K562 (cell line): ENCODE measurements around the gene SNX25. TPM values are rescaled to one million over a fixed set of nuclear protein-coding genes. Genes with fewer than 3 reads are reported as not detected.

Experiments
- ATAC-seq: fragments of 200-7000 bp; cut with Tn5 transposase; 3 replicates; pipeline ENCODE4 v1.9.1; 2020; ENCODE audit warnings: moderate library complexity
- BruUV-seq: library from RNA; stranded (reverse); fragments of 400-500 nt; replicated peaks from 2 replicates; lab custom pipeline; 2021; lab: Mats Ljungman, UMichigan
- CTCF ChIA-PET: fragments of 300-600 bp; formaldehyde crosslinking; extraction: SDS; loops from one replicate; lab custom pipeline; 2021; ENCODE audit warnings: low intra/inter-chr PET ratio; lab: Yijun Ruan, JAX
- POLR2A ChIA-PET: fragments of 300-600, 350-650 bp; sonication (Branson Sonifier 250); formaldehyde crosslinking; extraction: SDS; loops from one replicate; lab custom pipeline; 2021; ENCODE audit warnings: antibody characterized with exemption, inconsistent platforms; lab: Yijun Ruan, JAX
- DNase-seq, 4 experiments: peaks; one replicate each; pipeline versions ENCODE4 v3.0.0 to v3.0.0-alpha.2; 2011 to 2018; ENCODE audit warnings: low spot score in 3 of 4, mixed read lengths in 3 of 4; ENCODE audit errors: extremely low read depth in 1 of 4
- FAIRE-seq: peaks from 2 replicates; lab custom pipeline; 2011; peaks lifted over from hg19 to GRCh38; lab: Jason Lieb, UNC
- H2AFZ ChIP-seq: 2 replicates; pipeline ENCODE4 v1.6.0; 2011; ENCODE audit warnings: low read depth, low read length, control low read depth, inconsistent platforms
- H3K27ac ChIP-seq: fragments of 200-600 bp; 3 replicates; pipeline ENCODE4 v1.8.0; 2011; ENCODE audit warnings: low read depth, mild to moderate bottlenecking, control low read depth, inconsistent platforms, low read length, moderate library complexity, mixed read lengths; ENCODE audit errors: extremely low read depth
- H3K27me3 ChIP-seq, 2 experiments: fragments of 300-600 bp in 1 of 2; 2 replicates in 1 of 2; 3 replicates in 1 of 2; pipeline versions ENCODE4 v1.6.0 to v1.8.0; 2011; ENCODE audit warnings: inconsistent platforms in 2 of 2, low read length in 2 of 2, mild to moderate bottlenecking in 1 of 2, mixed read lengths in 1 of 2, moderate library complexity in 1 of 2; ENCODE audit not compliant: control insufficient read depth in 2 of 2, insufficient read depth in 2 of 2
- H3K36me3 ChIP-seq: fragments of 300-600 bp; 3 replicates; pipeline ENCODE4 v1.8.0; 2011; ENCODE audit warnings: mild to moderate bottlenecking, low read length, inconsistent platforms; ENCODE audit not compliant: control insufficient read depth, insufficient read depth
- H3K4me1 ChIP-seq, 2 experiments: fragments of 200-600 bp in 1 of 2; replicated peaks in 1 of 2; 2 replicates in 1 of 2; 3 replicates in 1 of 2; pipeline versions ENCODE4 v1.5.1 to v1.8.0; 2011; ENCODE audit warnings: inconsistent platforms in 2 of 2, low read length in 2 of 2, mild to moderate bottlenecking in 1 of 2, mixed read lengths in 1 of 2, moderate library complexity in 1 of 2; ENCODE audit not compliant: control insufficient read depth in 2 of 2, insufficient read depth in 2 of 2
- H3K4me2 ChIP-seq: 2 replicates; pipeline ENCODE4 v1.6.1; 2011; ENCODE audit warnings: low read length, control low read depth, inconsistent platforms, mixed read lengths; ENCODE audit not compliant: insufficient read depth
- H3K4me3 ChIP-seq: fragments of 200-600 bp; sonication (generic), shearing (Covaris generic); 2 replicates; pipeline ENCODE4 v1.5.1; 2016; ENCODE audit warnings: control low read depth, inconsistent platforms
- H3K79me2 ChIP-seq: fragments of 200-600 bp; 3 replicates; pipeline ENCODE4 v1.8.0; 2011; ENCODE audit warnings: low read length, inconsistent platforms; ENCODE audit not compliant: control insufficient read depth, insufficient read depth
- H3K9ac ChIP-seq, 2 experiments: 2 replicates each; pipeline versions ENCODE4 v1.6.0 to v1.6.1; 2011; ENCODE audit warnings: low read depth in 2 of 2, low read length in 2 of 2, control low read depth in 1 of 2, inconsistent platforms in 1 of 2, mild to moderate bottlenecking in 1 of 2, mixed read lengths in 1 of 2; ENCODE audit not compliant: insufficient read depth in 1 of 2
- H3K9me1 ChIP-seq: one replicate; pipeline ENCODE4 v1.6.0; 2011; ENCODE audit warnings: inconsistent platforms, mild to moderate bottlenecking, low read length, moderate library complexity; ENCODE audit not compliant: control insufficient read depth, insufficient read depth
- H3K9me3 ChIP-seq: replicated peaks from 2 replicates; pipeline ENCODE4 v1.5.1; 2011; ENCODE audit warnings: low read depth, low read length, inconsistent platforms; ENCODE audit not compliant: control insufficient read depth, insufficient read depth
- H4K20me1 ChIP-seq: replicated peaks from 2 replicates; pipeline ENCODE4 v1.6.1; 2011; ENCODE audit warnings: low read length, inconsistent platforms, mixed read lengths; ENCODE audit not compliant: control insufficient read depth, insufficient read depth
- GABPB1 ChIP-seq: sonication (generic); formaldehyde crosslinking; IDR thresholded peaks from 2 replicates; pipeline ENCODE4 v1.8.0; 2022; ENCODE audit warnings: mild to moderate bottlenecking, missing genetic modification reagents
- JUN ChIP-seq, 2 experiments: sonication (generic) in 1 of 2; formaldehyde crosslinking in 1 of 2; IDR thresholded peaks; 2 replicates each; pipeline versions ENCODE4 v1.6.1 to v1.8.0; 2012 to 2022; ENCODE audit warnings: borderline replicate concordance in 2 of 2, mild to moderate bottlenecking in 2 of 2, improper control_type of control experiment in 1 of 2, low read depth in 1 of 2, low read length in 1 of 2, missing genetic modification reagents in 1 of 2
- MED1 ChIP-seq: sonication (generic); formaldehyde crosslinking; IDR thresholded peaks from 2 replicates; pipeline ENCODE4 v1.8.1; 2023; ENCODE audit warnings: missing genetic modification reagents, borderline replicate concordance
- MTF1 ChIP-seq: fragments of 250-450 bp; sonication (Bioruptor Pico); IDR thresholded peaks from 2 replicates; pipeline ENCODE4 v1.9.0; 2021; ENCODE audit warnings: moderate library complexity, mild to moderate bottlenecking, inconsistent platforms, borderline replicate concordance
- OTX1 ChIP-seq: fragments of 450-650 bp; formaldehyde crosslinking; IDR thresholded peaks from 2 replicates; pipeline ENCODE4 v1.4.0; 2022; ENCODE audit warnings: mild to moderate bottlenecking
- POU5F1 ChIP-seq: fragments of 150-350 bp; IDR thresholded peaks from 2 replicates; pipeline ENCODE4 v1.6.1; 2014; ENCODE audit warnings: borderline replicate concordance, low read length, low read depth, mild to moderate bottlenecking; ENCODE audit not compliant: partially characterized antibody
- PTBP1 ChIP-seq: fragments of 200-400 bp; formaldehyde crosslinking; IDR thresholded peaks from 2 replicates; pipeline ENCODE4 v1.6.1; 2017; ENCODE audit warnings: low read depth, low read length
- RBM34 ChIP-seq: fragments of 200-400 bp; formaldehyde crosslinking; IDR thresholded peaks from 2 replicates; pipeline ENCODE4 v1.6.1; 2018; ENCODE audit warnings: low read length, borderline replicate concordance; ENCODE audit not compliant: insufficient read depth
- TAL1 ChIP-seq: fragments of 450-650 bp; IDR thresholded peaks from 2 replicates; pipeline ENCODE4 v1.6.1; 2016; ENCODE audit warnings: mild to moderate bottlenecking
- TCFL5 ChIP-seq: fragments of 250-450 bp; sonication (Bioruptor Pico); conservative IDR thresholded peaks from 2 replicates; pipeline ENCODE4 v1.6.1; 2021; ENCODE audit warnings: mild to moderate bottlenecking, moderate library complexity, matching md5 sums
- XRCC3 ChIP-seq: fragments of 450-650 bp; IDR thresholded peaks from 2 replicates; pipeline ENCODE4 v1.6.1; 2017; ENCODE audit warnings: mild to moderate bottlenecking, moderate library complexity
- ZNF121 ChIP-seq: sonication (generic); formaldehyde crosslinking; conservative IDR thresholded peaks from 2 replicates; pipeline ENCODE4 v1.8.0; 2022; ENCODE audit warnings: missing genetic modification reagents
- ZZZ3 ChIP-seq: fragments of 450-650 bp; IDR thresholded peaks from 2 replicates; pipeline ENCODE4 v1.6.1; 2016; ENCODE audit warnings: antibody characterized with exemption, mild to moderate bottlenecking, moderate library complexity
- WGBS: fragments of 100-300 bp; shearing (Covaris generic); methylation state at CpG from one replicate; pipeline ENCODE4 v1.1.6; 2016; ENCODE audit warnings: low coverage, mixed read lengths; ENCODE audit not compliant: insufficient coverage; ENCODE audit errors: missing lambda C conversion rate; 5-methylcytosine and 5-hydroxymethylcytosine counted together
- in situ Hi-C: fragments of 300-500 bp; cut with MboI; formaldehyde crosslinking; loops from 4 replicates; pipeline ENCODE4 v1.15.0; 2018; ENCODE audit warnings: inconsistent platforms, mixed read lengths
- intact Hi-C: fragments of 100-400 bp; cut with micrococcal nuclease; formaldehyde crosslinking; loops from 2 replicates; pipeline ENCODE4 v1.14.2; 2022
- polyA plus RNA-seq, 8 experiments: library from polyadenylated mRNA; depleted of rRNA in 4 of 8; stranded (reverse) in 5 of 8; unstranded in 3 of 8; fragments of >200 nt; fragmentation: Nextera tagmentation in 2 of 8; fragmentation: Illumina TruSeq in 1 of 8; extraction: Ambion mirVana in 2 of 8; extraction: Trizol in 1 of 8; gene quantifications; 2 replicates each; pipeline versions ENCODE4 v1.2.1 to v1.2.3, GENCODE V29; 2011 to 2014; ENCODE audit warnings: inconsistent platforms in 1 of 8, missing spikeins in 1 of 8
- total RNA-seq, 7 experiments: library from RNA; depleted of rRNA in 6 of 7; stranded (reverse); fragments of >200 nt in 6 of 7; fragmentation: Illumina TruSeq in 2 of 7; extraction: Trizol in 2 of 7; gene quantifications; 2 replicates each; pipeline versions ENCODE4 v1.2.1 to v1.2.3, GENCODE V29; 2011 to 2021; ENCODE audit warnings: low replicate concordance in 1 of 7
- TF ChIP-seq, protein P1 (sequence below): IDR thresholded peaks from 3 replicates; pipeline ENCODE4 v1.6.1; 2011; ENCODE audit warnings: borderline replicate concordance, mild to moderate bottlenecking, moderate library complexity; ENCODE audit not compliant: insufficient read length; ENCODE audit errors: extremely low read depth

The SNX25 gene
- total and polyA plus RNA-seq, 9 of the 15 experiments (the other 6 are each of a cell fraction or from before 2014, with no cell fraction given), result 2.5 to 23.4 (median 13.3) TPM

DNA sequence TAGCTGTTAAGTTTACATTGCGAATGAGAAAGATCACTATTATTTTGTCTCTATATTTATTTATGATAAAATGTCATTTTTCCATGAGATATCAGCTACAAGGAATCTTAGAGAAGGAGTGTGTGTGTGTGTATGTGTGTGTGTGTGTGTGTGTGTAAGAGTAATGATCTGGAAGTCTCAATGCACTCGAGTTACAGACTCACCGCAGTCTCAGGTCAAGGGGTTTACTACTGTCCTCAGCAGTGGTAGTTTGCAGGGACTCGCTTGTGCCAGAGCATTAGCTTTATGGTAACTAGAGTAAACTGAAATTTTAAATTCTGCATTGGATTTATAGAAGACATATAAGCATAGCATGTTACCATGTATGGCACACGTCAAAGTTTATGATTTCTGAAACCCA is 155.5 kb downstream of the SNX25 start:
- Histone ChIP-seq H3K27ac (no peak overlapping the region), H3K36me3 (no peaks in the 10 kb centered on the region; the same call in 2 of the 3 replicates), H3K9ac (no peak overlapping the region), H2AFZ (no peak overlapping the region), H3K4me2 (no peak overlapping the region), H3K9me3 (no peaks in the 10 kb centered on the region), H3K27me3 (no peaks in the 10 kb centered on the region), H3K9me1 (no peaks in the 10 kb centered on the region), H3K79me2 (no peaks in the 10 kb centered on the region), H4K20me1 (no peaks in the 10 kb centered on the region), H3K4me3 (no peak overlapping the region), H3K4me1 (peaks cover 0 to 6% of the 10 kb centered on the region in 2 experiments; a peak in 3 of 5 replicates)
- CTCF ChIA-PET, result no interaction called here
- no TSS peak for BruUV-seq
- in situ Hi-C loops (no loop called here), intact Hi-C loops (no loop called here)
- ATAC-seq (no peak), FAIRE-seq (no peak), DNase-seq (no peak)
- 82% methylated on average over 5 of the region's 5 CpGs for WGBS
- TF ChIP-seq TAL1 (no peak), MED1 (no peak), MTF1 (CRISPR knock-in tag) (no peak)
- POLR2A ChIA-PET, result interaction anchor here (0.6 to 1.5 kb wide), 2 partner anchors 10 to 31 kb away, joined by 3 to 6 read pairs; partner anchors contain the start of gene LRP2BP

DNA sequence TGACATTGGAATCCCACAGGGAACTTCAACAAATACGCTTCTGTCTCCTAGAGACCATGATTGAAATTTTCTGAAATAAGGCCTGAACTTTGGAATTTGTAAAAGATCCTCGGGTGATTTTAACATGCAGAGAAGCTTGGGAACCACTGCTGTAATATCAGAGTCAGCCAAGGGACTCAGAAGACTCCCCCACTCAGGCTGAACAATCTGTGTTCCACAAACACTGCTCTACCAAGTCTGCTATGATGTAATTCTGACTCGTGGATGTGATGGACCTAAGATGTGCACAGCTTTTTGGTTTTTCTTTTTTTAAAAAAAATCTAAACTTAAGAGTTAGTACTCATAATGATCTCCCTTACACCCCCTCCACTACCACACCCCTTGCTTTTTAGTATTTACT is 160.3 kb downstream of the SNX25 start:
- H4K20me1 ChIP-seq, result no peaks in the 10 kb centered on the region
- ChIA-PET CTCF (no interaction called here), POLR2A (interaction anchor here (1.4 kb wide), 1 partner anchor 12 kb away, joined by 4 read pairs; no protein-coding TSS in a partner anchor)
- in situ Hi-C loops (no loop called here), intact Hi-C loops (no loop called here)
- H3K9ac ChIP-seq, result no peak overlapping the region
- H3K36me3 ChIP-seq, result peaks cover 4% of the 10 kb centered on the region; the same call in 1 of the 3 replicates
- H3K27ac ChIP-seq, result no peak overlapping the region
- no peak overlapping the region for H3K4me2 ChIP-seq
- no peaks in the 10 kb centered on the region for H3K9me1 ChIP-seq
- FAIRE-seq, result no peak
- no peak for DNase-seq
- H3K79me2 ChIP-seq, result no peaks in the 10 kb centered on the region
- WGBS, result 51% methylated on average over 3 of the region's 3 CpGs
- no peak overlapping the region for H3K4me3 ChIP-seq
- ATAC-seq, result no peak
- H2AFZ ChIP-seq, result no peak overlapping the region
- no TSS peak for BruUV-seq
- no peaks in the 10 kb centered on the region for H3K27me3 ChIP-seq
- peaks cover 0 to 10% of the 10 kb centered on the region in 2 experiments; a peak in 3 of 5 replicates for H3K4me1 ChIP-seq
- H3K9me3 ChIP-seq, result no peaks in the 10 kb centered on the region
- no peak for TF ChIP-seq RBM34
- TF ChIP-seq ZNF121 (CRISPR knock-in tag), result no peak
- TF ChIP-seq, protein P1, sequence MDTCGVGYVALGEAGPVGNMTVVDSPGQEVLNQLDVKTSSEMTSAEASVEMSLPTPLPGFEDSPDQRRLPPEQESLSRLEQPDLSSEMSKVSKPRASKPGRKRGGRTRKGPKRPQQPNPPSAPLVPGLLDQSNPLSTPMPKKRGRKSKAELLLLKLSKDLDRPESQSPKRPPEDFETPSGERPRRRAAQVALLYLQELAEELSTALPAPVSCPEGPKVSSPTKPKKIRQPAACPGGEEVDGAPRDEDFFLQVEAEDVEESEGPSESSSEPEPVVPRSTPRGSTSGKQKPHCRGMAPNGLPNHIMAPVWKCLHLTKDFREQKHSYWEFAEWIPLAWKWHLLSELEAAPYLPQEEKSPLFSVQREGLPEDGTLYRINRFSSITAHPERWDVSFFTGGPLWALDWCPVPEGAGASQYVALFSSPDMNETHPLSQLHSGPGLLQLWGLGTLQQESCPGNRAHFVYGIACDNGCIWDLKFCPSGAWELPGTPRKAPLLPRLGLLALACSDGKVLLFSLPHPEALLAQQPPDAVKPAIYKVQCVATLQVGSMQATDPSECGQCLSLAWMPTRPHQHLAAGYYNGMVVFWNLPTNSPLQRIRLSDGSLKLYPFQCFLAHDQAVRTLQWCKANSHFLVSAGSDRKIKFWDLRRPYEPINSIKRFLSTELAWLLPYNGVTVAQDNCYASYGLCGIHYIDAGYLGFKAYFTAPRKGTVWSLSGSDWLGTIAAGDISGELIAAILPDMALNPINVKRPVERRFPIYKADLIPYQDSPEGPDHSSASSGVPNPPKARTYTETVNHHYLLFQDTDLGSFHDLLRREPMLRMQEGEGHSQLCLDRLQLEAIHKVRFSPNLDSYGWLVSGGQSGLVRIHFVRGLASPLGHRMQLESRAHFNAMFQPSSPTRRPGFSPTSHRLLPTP, result no peak
- no peak for TF ChIP-seq PTBP1
- no peak for TF ChIP-seq XRCC3
- no peak for TF ChIP-seq POU5F1
- TF ChIP-seq OTX1 (CRISPR knock-in tag), result no peak
- TF ChIP-seq GABPB1 (CRISPR knock-in tag), result no peak
- no peak for TF ChIP-seq JUN (IDR thresholded peaks at IDR 0.05; ENCODE audit: borderline replicate concordance, low read depth, low read length)
- TF ChIP-seq JUN (CRISPR knock-in tag; IDR thresholded peaks at IDR 0.05; ENCODE audit: borderline replicate concordance), result no peak
- TF ChIP-seq ZZZ3, result no peak
- no peak for TF ChIP-seq TCFL5 (CRISPR knock-in tag)
